Activated T-helper 9 cell treated with anti-CD3 and anti-CD28 coated beads, Interleukin-2, amount 50 U/mL, for 16 hours (primary cell): ENCODE measurements around the gene SHE.

Experiments
- DNase-seq: peaks from one replicate; pipeline ENCODE4 v3.0.0-alpha.2; 2020; ENCODE audit warnings: low read depth

SHE gene

GRCh38 chr1:154445040-154445472 lies 57.2 kb downstream of the SHE start:
- DNase-seq, result no peak

GRCh38 chr1:154443274-154444013 lies 58.8 kb downstream of the SHE start:
- no peak for DNase-seq

GRCh38 chr1:154442006-154442740 lies 60.0 kb downstream of the SHE start:
- no peak for DNase-seq

- no peak for DNase-seq
Observed at GRCh38 chr1:154441241-154441888, 60.8 kb downstream of the SHE start.

GRCh38 chr1:154440036-154440804 lies 62.0 kb downstream of the SHE start:
- no peak for DNase-seq

GRCh38 chr1:154436433-154436832 lies 65.8 kb downstream of the SHE start:
- DNase-seq, result no peak

GRCh38 chr1:154435599-154436200 lies 66.5 kb downstream of the SHE start:
- no peak for DNase-seq

- DNase-seq, result no peak
Observed at GRCh38 chr1:154434346-154435085, 67.7 kb downstream of the SHE start.

GRCh38 chr1:154433161-154433764 lies 68.9 kb downstream of the SHE start:
- DNase-seq, result peak; percentile 27

GRCh38 chr1:154431586-154432373 lies 70.4 kb downstream of the SHE start:
- DNase-seq, result peak; percentile 63

GRCh38 chr1:154430903-154431302 lies 71.3 kb downstream of the SHE start:
- DNase-seq, result no peak

GRCh38 chr1:154429841-154430611 lies 72.2 kb downstream of the SHE start:
- DNase-seq, result no peak
